ENCODE measurements around the gene MYO1G. TPM values are rescaled to one million over a fixed set of nuclear protein-coding genes. Genes with fewer than 3 reads are reported as not detected.

Gene MYO1G
- total RNA-seq, 1 experiment from 2014 or later = 0.36 TPM

DNA sequence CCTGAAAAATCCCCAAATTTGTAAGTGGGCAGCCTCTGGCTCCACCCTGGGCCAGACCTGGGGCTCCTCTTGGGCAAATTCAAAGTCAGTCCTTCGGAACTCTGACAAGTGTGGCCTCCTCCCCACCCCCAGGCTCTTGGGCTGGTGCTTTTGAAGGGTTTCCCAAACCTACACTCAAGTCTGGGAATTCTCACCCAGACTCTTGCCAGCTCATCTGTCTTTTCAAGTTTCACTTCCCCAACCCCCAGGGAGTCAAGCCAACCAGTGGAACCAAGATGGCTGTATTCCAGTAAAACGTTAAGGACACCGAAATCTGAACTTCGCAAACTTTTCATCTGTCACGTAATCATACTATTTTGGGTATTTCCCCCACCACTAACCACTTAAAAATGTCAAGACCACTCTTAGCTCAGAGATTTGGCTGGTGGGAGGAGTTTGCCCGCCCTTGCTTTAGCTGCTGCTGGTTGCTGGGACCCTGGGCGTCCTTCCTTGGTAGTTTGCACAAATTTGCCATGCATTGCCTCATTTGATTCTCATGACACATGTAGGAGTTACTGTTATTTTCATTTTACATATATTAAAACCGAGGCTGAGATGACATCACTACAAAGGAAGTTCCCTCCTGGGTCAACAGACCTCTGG, 1.7 kb upstream of the MYO1G start:
- Histone ChIP-seq H3K36me3 (ENCODE audit: control insufficient read depth, insufficient read depth, low read length) (peaks cover 10% of the 10 kb centered on the region), H3K4me1 (peaks cover 15% of the 10 kb centered on the region; the same call in 1 of the 2 replicates), H3K27me3 (replicated peaks; ENCODE audit: control insufficient read depth, insufficient read depth, low read length) (no peaks in the 10 kb centered on the region), H3K9me3 (no peaks in the 10 kb centered on the region), H3K4me3 (ENCODE audit: low read depth, low read length) (no peak overlapping the region)
- Mint-ChIP-seq H3K4me1 (ENCODE audit: low read depth, unreplicated experiment) (peaks cover 17% of the 10 kb centered on the region), H3K4me3 (ENCODE audit: unreplicated experiment) (no peak overlapping the region), H3K27ac (ENCODE audit: unreplicated experiment) (no peak overlapping the region), H3K27me3 (ENCODE audit: insufficient read depth, unreplicated experiment) (no peaks in the 10 kb centered on the region), H3K36me3 (ENCODE audit: insufficient read depth, unreplicated experiment) (peaks cover 56% of the 10 kb centered on the region), H3K9me3 (ENCODE audit: unreplicated experiment) (no peaks in the 10 kb centered on the region)
- CTCF ChIA-PET = no interaction called here
- POLR2A ChIA-PET = interaction anchor here (1.1 to 1.3 kb wide), 2 partner anchors 8 to 19 kb away, joined by 3 to 8 read pairs; no protein-coding TSS in a partner anchor
- TF ChIP-seq, protein P1, sequence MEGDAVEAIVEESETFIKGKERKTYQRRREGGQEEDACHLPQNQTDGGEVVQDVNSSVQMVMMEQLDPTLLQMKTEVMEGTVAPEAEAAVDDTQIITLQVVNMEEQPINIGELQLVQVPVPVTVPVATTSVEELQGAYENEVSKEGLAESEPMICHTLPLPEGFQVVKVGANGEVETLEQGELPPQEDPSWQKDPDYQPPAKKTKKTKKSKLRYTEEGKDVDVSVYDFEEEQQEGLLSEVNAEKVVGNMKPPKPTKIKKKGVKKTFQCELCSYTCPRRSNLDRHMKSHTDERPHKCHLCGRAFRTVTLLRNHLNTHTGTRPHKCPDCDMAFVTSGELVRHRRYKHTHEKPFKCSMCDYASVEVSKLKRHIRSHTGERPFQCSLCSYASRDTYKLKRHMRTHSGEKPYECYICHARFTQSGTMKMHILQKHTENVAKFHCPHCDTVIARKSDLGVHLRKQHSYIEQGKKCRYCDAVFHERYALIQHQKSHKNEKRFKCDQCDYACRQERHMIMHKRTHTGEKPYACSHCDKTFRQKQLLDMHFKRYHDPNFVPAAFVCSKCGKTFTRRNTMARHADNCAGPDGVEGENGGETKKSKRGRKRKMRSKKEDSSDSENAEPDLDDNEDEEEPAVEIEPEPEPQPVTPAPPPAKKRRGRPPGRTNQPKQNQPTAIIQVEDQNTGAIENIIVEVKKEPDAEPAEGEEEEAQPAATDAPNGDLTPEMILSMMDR (IDR thresholded peaks at IDR 0.05; ENCODE audit: insufficient read depth in 1 of 2, low read depth in 1 of 2, low read length in 1 of 2, severe bottlenecking in 1 of 2, unreplicated experiment in 1 of 2) = no peak
- peak in 1 of 2 experiments; percentile 33 for DNase-seq
- BruUV-seq (replicated peaks) = no TSS peak
- intact Hi-C loops (cut with micrococcal nuclease; ENCODE audit: unreplicated experiment) = loop anchor here (10.0 kb wide), 2 partner anchors 96 to 396 kb away; partner anchors contain the start of genes PURB and TMED4

DNA sequence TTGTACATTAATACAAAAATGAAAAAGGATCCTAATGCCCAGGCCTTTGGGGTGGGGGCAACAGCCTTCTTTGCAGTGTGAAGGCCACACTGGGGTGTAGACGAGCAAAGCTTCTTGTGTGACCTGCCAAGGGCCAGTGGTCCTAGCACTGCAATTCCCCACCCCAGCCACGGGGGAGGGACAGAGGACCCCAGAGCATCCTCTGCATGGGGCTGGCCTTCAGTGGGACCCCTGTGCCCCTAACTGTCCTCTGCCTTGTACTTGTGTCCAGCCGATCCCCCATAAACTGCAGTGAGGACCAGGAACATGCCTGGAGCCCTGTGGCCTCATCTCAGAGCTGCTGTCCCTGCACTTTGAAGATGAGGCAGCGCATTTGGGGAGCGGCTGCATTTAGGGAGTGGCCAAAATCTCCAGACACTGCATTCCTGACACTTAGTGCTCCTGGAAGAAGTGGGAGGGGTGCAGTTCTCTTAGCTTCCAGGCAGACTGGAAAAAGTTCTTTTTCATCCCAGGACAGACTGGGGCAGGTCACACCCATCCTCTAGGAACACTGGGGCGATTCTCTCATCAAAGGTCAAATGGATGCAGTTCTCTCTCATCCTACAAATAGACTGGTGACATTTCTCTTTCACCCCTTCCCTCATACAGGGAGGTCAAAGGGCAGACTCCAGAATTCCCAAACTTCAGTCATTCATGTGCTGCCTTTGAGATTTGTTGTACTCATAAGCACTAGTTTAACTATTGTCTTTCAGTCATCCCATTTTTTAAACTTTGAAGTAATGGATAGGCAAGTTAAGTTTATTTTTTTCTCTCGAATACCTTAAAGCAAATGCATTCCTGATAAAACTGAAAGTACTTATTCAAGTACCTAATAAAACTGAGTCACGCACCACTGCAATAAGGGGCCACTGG, 922 bp upstream of the MYO1G start:
- DNase-seq = no peak
- Mint-ChIP-seq H3K4me1 (ENCODE audit: low read depth, unreplicated experiment) (peaks cover 13% of the 10 kb centered on the region), H3K27me3 (ENCODE audit: insufficient read depth, unreplicated experiment) (no peaks in the 10 kb centered on the region), H3K4me3 (ENCODE audit: unreplicated experiment) (no peak overlapping the region), H3K36me3 (ENCODE audit: insufficient read depth, unreplicated experiment) (peaks cover 48% of the 10 kb centered on the region), H3K27ac (ENCODE audit: unreplicated experiment) (no peak overlapping the region), H3K9me3 (ENCODE audit: unreplicated experiment) (no peaks in the 10 kb centered on the region)
- ChIA-PET CTCF (no interaction called here), POLR2A (interaction anchor here (0.6 kb wide), 1 partner anchor 15 kb away, joined by 3 read pairs; no protein-coding TSS in a partner anchor)
- no peaks in the 10 kb centered on the region for H3K27me3 ChIP-seq (replicated peaks; ENCODE audit: control insufficient read depth, insufficient read depth, low read length)
- no peaks in the 10 kb centered on the region for H3K9me3 ChIP-seq
- no TSS peak for BruUV-seq (replicated peaks)
- intact Hi-C loops (cut with micrococcal nuclease; ENCODE audit: unreplicated experiment) = loop anchor here (10.0 kb wide), 2 partner anchors 95 to 395 kb away; partner anchors contain the start of genes PURB and TMED4
- H3K36me3 ChIP-seq (ENCODE audit: control insufficient read depth, insufficient read depth, low read length) = peaks cover 10% of the 10 kb centered on the region; the same call in 1 of the 2 replicates
- no peak overlapping the region for H3K4me3 ChIP-seq (ENCODE audit: low read depth, low read length)
- TF ChIP-seq, protein P1 (IDR thresholded peaks at IDR 0.05; ENCODE audit: insufficient read depth in 1 of 2, low read depth in 1 of 2, low read length in 1 of 2, severe bottlenecking in 1 of 2, unreplicated experiment in 1 of 2) = no peak
- peaks cover 15% of the 10 kb centered on the region; the same call in 1 of the 2 replicates for H3K4me1 ChIP-seq

DNA sequence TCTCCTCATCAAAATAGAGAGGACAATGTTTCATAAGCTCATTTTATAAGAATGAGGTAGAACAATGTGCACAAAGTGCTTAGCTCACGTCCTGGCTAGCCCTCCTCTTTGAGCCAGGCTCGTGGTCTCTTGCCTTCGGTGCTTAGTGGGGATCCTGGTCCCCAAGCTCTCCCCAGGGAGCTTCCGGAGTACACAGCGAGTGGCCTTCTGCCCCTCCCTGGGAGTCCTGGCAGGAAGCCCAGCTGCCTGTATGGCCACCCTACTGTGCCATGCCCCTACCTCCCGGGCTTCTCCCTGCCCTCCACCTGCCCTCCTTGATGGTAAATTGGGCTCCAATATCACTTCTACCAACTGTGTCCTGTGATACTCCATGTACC, 868 bp downstream of the MYO1G start:
- no peaks in the 10 kb centered on the region for H3K27me3 ChIP-seq (replicated peaks; ENCODE audit: control insufficient read depth, insufficient read depth, low read length)
- intact Hi-C loops (cut with micrococcal nuclease; ENCODE audit: unreplicated experiment) = no loop called here
- peaks cover 23% of the 10 kb centered on the region for H3K4me1 ChIP-seq
- Mint-ChIP-seq H3K36me3 (ENCODE audit: insufficient read depth, unreplicated experiment) (peaks cover 31% of the 10 kb centered on the region), H3K27ac (ENCODE audit: unreplicated experiment) (no peak overlapping the region), H3K4me3 (ENCODE audit: unreplicated experiment) (no peak overlapping the region), H3K9me3 (ENCODE audit: unreplicated experiment) (no peaks in the 10 kb centered on the region), H3K27me3 (ENCODE audit: insufficient read depth, unreplicated experiment) (no peaks in the 10 kb centered on the region), H3K4me1 (ENCODE audit: low read depth, unreplicated experiment) (peaks cover 7% of the 10 kb centered on the region)
- POLR2A ChIA-PET = interaction anchor here (0.5 kb wide), 1 partner anchor 8 kb away, joined by 3 read pairs; no protein-coding TSS in a partner anchor
- CTCF ChIA-PET = no interaction called here
- peaks cover 1% of the 10 kb centered on the region; the same call in 1 of the 2 replicates for H3K36me3 ChIP-seq (ENCODE audit: control insufficient read depth, insufficient read depth, low read length)
- no peaks in the 10 kb centered on the region for H3K9me3 ChIP-seq
- TF ChIP-seq, protein P1 (IDR thresholded peaks at IDR 0.05; ENCODE audit: insufficient read depth in 1 of 2, low read depth in 1 of 2, low read length in 1 of 2, severe bottlenecking in 1 of 2, unreplicated experiment in 1 of 2) = no peak
- no peak for DNase-seq
- H3K4me3 ChIP-seq (ENCODE audit: low read depth, low read length) = no peak overlapping the region
- BruUV-seq (replicated peaks) = no TSS peak

All from Caco-2 (cell line).